ENCODE data around the gene NUMA1. TPM values are rescaled to one million over a fixed set of nuclear protein-coding genes. Genes with fewer than 3 reads are reported as not detected.

The NUMA1 gene
- total and polyA plus RNA-seq, 8 donors: 144 to 365 (median 343) TPM

- Histone ChIP-seq H3K4me1 (peaks cover 5 to 23% of the 10 kb centered on the region in 2 donors), H3K9me3 (no peaks in the 10 kb centered on the region), H3K27me3 (no peaks in the 10 kb centered on the region), H3K36me3 (peaks cover 0 to 29% of the 10 kb centered on the region in 2 donors), H3K4me3 (no peak overlapping the region), H3K27ac (peak overlapping the region in 1 of 2 donors; percentile 34)
- ATAC-seq (no peak), DNase-seq (no peak)
- TF ChIP-seq, protein P1, sequence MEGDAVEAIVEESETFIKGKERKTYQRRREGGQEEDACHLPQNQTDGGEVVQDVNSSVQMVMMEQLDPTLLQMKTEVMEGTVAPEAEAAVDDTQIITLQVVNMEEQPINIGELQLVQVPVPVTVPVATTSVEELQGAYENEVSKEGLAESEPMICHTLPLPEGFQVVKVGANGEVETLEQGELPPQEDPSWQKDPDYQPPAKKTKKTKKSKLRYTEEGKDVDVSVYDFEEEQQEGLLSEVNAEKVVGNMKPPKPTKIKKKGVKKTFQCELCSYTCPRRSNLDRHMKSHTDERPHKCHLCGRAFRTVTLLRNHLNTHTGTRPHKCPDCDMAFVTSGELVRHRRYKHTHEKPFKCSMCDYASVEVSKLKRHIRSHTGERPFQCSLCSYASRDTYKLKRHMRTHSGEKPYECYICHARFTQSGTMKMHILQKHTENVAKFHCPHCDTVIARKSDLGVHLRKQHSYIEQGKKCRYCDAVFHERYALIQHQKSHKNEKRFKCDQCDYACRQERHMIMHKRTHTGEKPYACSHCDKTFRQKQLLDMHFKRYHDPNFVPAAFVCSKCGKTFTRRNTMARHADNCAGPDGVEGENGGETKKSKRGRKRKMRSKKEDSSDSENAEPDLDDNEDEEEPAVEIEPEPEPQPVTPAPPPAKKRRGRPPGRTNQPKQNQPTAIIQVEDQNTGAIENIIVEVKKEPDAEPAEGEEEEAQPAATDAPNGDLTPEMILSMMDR (IDR thresholded peaks at IDR 0.05): no peak
- intact Hi-C loops (cut with DNase I): no loop called here
Measured at GRCh38 chr11:72061739-72062396, 18.5 kb downstream of the NUMA1 start.

- Histone ChIP-seq H3K36me3 (peaks cover 0 to 32% of the 10 kb centered on the region in 2 donors), H3K4me3 (no peak overlapping the region), H3K27ac (no peak overlapping the region), H3K9me3 (no peaks in the 10 kb centered on the region), H3K4me1 (peaks cover 0 to 12% of the 10 kb centered on the region in 2 donors), H3K27me3 (no peaks in the 10 kb centered on the region)
- ATAC-seq: no peak
- intact Hi-C loops (cut with DNase I): no loop called here
- no peak for DNase-seq
- TF ChIP-seq, protein P1 (IDR thresholded peaks at IDR 0.05): no peak
Measured at GRCh38 chr11:72058416-72059034, 21.8 kb downstream of the NUMA1 start.

GRCh38 chr11:72048766-72049460 lies 31.4 kb downstream of the NUMA1 start:
- no peaks in the 10 kb centered on the region for H3K4me1 ChIP-seq
- intact Hi-C loops (cut with DNase I): no loop called here
- ATAC-seq (no peak), DNase-seq (no peak)
- TF ChIP-seq, protein P1 (IDR thresholded peaks at IDR 0.05): no peak
- H3K4me3 ChIP-seq: no peak overlapping the region
- no peaks in the 10 kb centered on the region for H3K9me3 ChIP-seq
- no peaks in the 10 kb centered on the region for H3K27me3 ChIP-seq
- peaks cover 0 to 36% of the 10 kb centered on the region in 2 donors for H3K36me3 ChIP-seq
- peak overlapping the region in 1 of 2 donors; percentile 33 for H3K27ac ChIP-seq

DNA sequence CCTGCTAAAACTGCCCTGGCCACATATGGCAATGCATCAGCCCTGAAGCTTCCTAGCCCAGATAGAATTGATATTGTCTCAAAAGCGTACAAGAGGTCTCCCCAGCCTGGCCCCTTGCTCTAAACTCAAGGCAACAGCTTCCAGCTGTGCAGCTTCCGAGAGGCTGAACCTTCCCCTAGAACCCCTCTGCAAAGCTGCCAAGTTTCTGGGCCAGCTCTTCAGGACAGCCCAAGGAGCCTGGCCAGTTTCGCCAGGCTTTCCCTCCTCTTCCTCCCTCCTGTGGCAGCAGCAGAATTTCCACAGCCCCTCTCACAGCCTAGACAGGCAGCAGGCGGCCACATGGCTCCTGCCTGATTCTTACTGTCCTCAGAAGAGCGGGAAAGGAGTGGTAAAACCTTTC lies 34.5 kb downstream of the NUMA1 start:
- DNase-seq (peak in 2 of 4 donors; percentile 53 to 82), ATAC-seq (no peak)
- Histone ChIP-seq H3K9me3 (no peaks in the 10 kb centered on the region), H3K27me3 (no peaks in the 10 kb centered on the region), H3K36me3 (peaks cover 0 to 33% of the 10 kb centered on the region in 2 donors), H3K4me3 (no peak overlapping the region), H3K27ac (no peak overlapping the region), H3K4me1 (peaks cover 16 to 21% of the 10 kb centered on the region in 2 donors)
- intact Hi-C loops (cut with DNase I): no loop called here
- TF ChIP-seq, protein P1 (IDR thresholded peaks at IDR 0.05): no peak
